ENCODE results near the gene PRSS33.

The PRSS33 gene

DNA sequence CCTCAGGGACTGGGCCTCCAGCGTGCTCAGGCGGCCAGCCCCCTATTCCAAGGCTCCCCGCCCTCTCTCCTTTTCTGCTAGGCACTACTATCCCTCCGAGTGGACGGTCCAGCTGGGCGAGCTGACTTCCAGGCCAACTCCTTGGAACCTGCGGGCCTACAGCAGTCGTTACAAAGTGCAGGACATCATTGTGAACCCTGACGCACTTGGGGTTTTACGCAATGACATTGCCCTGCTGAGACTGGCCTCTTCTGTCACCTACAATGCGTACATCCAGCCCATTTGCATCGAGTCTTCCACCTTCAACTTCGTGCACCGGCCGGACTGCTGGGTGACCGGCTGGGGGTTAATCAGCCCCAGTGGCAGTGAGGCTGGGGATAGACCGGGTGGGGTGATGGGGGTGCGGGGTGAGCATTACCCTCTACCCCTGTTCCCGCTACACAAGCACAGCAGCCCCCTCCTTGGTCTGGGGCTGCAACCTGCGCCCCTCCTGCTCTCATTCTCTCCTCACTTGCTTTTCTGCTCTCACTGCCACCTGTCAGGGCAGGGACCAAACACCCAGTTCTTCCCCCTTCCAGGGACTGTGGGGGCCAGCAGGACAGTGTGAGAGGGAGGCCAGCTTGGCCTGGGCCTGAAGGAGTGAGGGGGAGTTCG is 12.0 kb upstream of the PRSS33 start:
- DNase-seq (ENCODE audit: low read depth) = no peak
- TF ChIP-seq, protein P1, sequence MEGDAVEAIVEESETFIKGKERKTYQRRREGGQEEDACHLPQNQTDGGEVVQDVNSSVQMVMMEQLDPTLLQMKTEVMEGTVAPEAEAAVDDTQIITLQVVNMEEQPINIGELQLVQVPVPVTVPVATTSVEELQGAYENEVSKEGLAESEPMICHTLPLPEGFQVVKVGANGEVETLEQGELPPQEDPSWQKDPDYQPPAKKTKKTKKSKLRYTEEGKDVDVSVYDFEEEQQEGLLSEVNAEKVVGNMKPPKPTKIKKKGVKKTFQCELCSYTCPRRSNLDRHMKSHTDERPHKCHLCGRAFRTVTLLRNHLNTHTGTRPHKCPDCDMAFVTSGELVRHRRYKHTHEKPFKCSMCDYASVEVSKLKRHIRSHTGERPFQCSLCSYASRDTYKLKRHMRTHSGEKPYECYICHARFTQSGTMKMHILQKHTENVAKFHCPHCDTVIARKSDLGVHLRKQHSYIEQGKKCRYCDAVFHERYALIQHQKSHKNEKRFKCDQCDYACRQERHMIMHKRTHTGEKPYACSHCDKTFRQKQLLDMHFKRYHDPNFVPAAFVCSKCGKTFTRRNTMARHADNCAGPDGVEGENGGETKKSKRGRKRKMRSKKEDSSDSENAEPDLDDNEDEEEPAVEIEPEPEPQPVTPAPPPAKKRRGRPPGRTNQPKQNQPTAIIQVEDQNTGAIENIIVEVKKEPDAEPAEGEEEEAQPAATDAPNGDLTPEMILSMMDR (IDR thresholded peaks at IDR 0.05; ENCODE audit: low read length, missing control alignments) = no peak
- no peak overlapping the region for H3K4me3 ChIP-seq (replicated peaks; ENCODE audit: low read depth, low read length)

DNA sequence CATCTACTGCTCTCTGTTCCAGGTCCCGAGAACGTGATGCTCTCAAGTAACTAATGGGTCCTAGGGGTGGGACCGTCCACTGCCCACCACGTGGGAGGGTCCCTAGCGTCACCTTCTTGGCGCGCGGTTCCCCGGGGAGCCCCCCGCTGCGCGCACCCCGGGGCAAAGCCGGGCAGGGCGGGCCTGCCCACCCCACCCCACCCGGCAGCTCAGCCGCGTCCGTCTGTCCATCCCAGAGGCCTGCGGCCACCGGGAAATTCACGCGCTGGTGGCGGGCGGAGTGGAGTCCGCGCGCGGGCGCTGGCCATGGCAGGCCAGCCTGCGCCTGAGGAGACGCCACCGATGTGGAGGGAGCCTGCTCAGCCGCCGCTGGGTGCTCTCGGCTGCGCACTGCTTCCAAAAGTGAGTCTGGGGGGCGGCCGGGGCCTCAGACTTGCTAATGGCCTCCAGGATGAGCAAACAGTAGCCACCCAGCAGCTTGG is 11.4 kb upstream of the PRSS33 start:
- TF ChIP-seq, protein P1 (IDR thresholded peaks at IDR 0.05; ENCODE audit: low read length, missing control alignments) = no peak
- no peak overlapping the region for H3K4me3 ChIP-seq (replicated peaks; ENCODE audit: low read depth, low read length)
- DNase-seq (ENCODE audit: low read depth) = no peak

DNA sequence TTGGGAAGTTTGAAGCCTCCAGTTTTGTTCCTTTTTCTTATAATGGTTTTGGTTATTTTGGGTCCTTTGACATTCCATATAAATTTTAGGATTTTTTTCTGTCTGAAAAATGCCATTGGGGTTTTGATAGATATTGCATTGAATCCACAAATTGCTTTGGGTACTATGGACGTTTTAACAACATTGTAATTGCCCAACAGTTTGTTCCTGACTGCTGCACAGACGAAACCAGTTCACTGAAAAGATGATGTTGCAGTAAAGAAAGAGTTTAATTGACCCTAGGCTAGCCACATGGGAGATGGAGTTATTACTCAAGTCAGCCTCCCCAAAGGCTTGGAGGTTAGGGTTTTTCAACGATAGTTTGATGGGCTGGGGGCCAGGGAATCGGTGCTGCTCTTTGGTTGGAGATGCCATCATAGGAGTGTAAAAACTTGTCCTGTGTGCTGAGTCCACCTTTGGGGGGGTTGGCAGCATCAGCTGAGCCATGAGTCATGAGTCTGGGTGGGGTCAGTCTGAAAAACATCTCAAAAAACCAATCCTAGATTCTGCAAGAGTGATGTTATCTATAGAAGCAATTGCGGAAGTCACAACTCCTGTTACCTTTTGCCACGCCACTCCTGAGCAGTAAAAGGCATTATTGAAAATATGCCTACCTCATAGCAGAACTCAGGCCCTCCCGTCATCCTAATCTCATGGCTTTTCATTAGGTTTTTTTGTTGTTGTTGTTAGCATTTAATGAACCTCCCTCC is 8.2 kb upstream of the PRSS33 start:
- no peak overlapping the region for H3K4me3 ChIP-seq (replicated peaks; ENCODE audit: low read depth, low read length)
- TF ChIP-seq, protein P1 (IDR thresholded peaks at IDR 0.05; ENCODE audit: low read length, missing control alignments) = no peak
- DNase-seq (ENCODE audit: low read depth) = no peak

DNA sequence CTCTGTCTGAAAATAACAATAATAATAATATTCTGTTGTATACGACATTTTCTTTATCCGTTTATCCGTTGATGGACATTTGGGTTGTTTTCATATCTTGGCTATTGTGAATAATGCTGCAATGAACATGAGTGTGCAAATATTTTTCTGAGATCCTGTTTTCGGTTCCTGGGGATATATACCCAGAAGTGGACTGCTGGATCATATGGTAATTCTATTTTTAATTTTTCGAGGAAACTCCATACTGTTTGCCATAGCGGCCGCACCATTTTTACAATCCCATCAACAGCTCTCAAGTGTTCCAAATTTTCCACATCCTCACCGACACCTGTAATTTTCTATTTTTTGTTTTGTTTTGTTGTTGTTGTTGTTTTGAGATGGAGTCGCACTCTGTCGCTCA is 5.6 kb upstream of the PRSS33 start:
- H3K4me3 ChIP-seq (replicated peaks; ENCODE audit: low read depth, low read length) = no peak overlapping the region
- TF ChIP-seq, protein P1 (IDR thresholded peaks at IDR 0.05; ENCODE audit: low read length, missing control alignments) = no peak
- no peak for DNase-seq (ENCODE audit: low read depth)

DNA sequence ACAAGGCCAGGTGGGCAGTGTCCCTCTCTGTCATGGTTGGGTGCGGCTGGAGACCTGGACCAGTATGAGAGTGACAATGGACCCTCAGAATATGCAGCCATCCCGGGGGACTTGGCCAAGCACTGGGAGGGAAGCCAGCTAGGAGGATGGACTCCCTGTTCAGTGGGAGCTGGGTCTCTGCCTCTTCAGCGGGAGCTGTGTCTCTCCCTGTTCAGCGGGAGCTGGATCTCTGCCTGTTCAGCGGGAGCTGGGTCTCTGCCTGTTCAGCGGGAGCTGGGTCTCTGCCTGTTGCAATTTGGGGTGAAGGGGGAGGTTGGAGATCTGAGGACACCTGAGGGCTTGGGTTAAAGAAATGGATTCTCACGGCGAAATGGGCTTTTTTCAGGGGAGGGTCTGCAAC is 3.8 kb upstream of the PRSS33 start:
- H3K4me3 ChIP-seq (replicated peaks; ENCODE audit: low read depth, low read length) = no peak overlapping the region
- DNase-seq (ENCODE audit: low read depth) = no peak
- TF ChIP-seq, protein P1 (IDR thresholded peaks at IDR 0.05; ENCODE audit: low read length, missing control alignments) = no peak

DNA sequence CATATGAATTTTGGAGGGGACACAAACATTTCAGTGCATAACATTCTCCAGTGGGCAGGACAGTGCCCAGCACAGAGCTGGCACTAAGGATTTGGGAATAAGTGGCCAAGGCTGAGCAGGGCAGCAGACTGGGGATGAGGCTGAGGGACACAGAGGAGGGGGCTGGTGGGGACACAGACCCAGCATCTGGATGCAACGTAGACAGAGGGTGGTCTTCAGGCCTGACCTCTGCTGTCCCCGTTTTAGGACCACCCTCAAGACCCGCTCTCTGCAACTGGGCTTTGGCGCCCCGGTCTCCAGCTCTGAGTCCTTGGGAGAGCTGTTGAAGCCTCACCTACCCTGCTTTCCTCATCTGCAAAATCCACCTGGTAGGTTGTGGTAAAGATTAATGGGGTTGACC is 3.3 kb upstream of the PRSS33 start:
- DNase-seq (ENCODE audit: low read depth) = no peak
- H3K4me3 ChIP-seq (replicated peaks; ENCODE audit: low read depth, low read length) = no peak overlapping the region
- TF ChIP-seq, protein P1 (IDR thresholded peaks at IDR 0.05; ENCODE audit: low read length, missing control alignments) = no peak

Data from fibroblast of pulmonary artery (primary cell).